Measurements from ENCODE around the gene CD93. TPM values are rescaled to one million over a fixed set of nuclear protein-coding genes. Genes with fewer than 3 reads are reported as not detected.

The CD93 gene
- total RNA-seq, 1 donor = 5.9 TPM

DNA sequence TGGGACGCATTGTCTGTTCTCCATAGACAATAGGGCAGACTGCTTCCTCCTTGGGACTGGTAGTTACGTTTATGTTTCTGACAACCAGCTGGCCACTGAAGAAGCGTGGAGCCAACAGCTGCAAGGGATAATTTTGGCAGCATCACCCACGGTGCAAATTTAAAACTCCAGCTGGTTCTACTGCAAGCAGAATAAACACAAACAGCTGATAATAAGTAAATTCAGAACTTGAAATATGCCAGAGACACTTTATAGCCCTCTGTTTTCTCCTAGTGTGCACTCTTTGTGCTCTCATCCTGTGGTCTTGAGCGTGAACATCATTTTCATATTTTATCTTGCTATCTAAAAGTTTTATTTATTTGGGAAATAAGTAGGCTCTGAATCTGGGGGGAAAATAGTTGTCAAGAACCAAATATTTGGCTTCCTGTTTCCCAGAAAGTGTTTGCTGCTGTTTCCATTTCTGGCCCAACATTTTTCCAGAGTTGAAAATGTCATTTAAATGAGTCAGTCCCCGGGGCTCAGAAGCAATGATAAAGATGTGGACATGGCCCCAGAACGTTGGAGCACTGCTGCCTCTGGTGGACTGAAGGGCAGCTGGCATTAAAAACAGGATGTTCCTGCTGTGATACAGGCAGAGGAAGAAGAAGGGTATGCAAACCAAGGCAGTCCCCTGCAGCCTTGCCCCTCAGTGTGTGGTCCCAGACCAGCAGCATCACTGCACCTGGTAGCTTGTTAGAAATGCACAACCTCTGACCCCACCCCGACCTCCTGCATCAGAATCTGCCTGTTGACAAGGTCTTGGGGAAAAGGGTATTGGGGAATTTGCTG lies 24.2 kb downstream of the CD93 start:
- DNase-seq (ENCODE audit: low read depth in 2 of 3, low spot score in 2 of 3) = peak in 1 of 3 donors; percentile 44

DNA sequence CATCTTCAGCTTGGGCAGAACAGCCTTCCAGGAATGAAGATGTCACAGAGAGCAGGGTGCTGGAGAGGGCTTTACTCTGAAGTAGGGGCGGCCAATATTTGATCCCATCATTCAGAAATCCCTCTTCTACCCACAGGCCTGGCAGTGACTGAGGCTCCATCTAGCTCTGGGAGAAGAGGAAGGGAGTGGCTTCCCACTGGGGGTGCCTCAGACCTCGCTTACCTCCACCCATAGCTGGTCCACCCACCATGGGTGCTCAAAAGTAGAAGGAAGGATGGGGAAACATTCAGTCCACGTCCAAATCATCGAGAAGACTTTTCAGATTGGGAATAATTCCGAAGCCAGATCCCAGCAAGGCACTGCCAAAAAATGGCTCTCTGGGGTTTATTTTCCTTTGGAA lies 24.9 kb downstream of the CD93 start:
- DNase-seq (ENCODE audit: low read depth in 2 of 3, low spot score in 2 of 3) = no peak

DNA sequence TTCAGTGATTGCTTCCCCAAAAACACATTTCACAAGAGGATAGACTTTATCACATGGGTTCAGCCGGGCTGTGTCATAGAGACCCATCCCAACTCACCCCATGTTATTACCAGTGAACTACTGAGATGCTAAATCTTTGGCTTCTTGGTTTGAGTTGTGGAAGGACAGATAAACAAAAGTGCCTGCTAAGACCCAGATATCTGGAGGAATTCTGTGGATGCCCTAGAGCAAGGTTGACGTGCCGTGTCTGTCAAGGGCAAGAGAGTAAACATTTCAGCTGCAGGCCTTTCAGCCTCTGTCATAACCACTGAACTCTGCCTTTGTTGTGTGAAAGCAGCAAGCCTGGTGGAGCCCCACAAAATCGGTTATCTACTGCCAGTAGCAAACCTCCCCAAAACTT lies 25.5 kb downstream of the CD93 start:
- no peak for DNase-seq (ENCODE audit: low read depth in 2 of 3, low spot score in 2 of 3)

DNA sequence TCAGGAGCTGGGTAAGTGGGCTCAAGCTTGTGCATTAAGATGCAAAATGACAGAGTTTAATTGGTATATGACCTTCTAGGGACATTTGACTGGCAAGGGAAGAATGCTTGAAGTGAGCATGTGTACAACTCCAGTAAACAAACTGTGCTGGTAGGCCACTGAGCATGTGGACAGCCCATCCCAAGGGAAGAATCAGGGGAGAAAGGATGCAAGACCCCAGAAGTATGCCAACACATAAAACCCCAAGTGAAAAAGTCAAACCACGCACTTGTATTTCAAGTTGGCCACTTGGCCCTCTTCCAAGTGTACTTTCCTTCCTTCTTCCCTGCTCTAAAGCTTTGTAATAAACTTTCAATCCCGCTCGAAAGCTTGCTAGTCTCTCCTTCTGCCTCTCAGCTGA lies 26.3 kb downstream of the CD93 start:
- DNase-seq (ENCODE audit: low read depth in 2 of 3, low spot score in 2 of 3) = peak in 1 of 3 donors; percentile 45

DNA sequence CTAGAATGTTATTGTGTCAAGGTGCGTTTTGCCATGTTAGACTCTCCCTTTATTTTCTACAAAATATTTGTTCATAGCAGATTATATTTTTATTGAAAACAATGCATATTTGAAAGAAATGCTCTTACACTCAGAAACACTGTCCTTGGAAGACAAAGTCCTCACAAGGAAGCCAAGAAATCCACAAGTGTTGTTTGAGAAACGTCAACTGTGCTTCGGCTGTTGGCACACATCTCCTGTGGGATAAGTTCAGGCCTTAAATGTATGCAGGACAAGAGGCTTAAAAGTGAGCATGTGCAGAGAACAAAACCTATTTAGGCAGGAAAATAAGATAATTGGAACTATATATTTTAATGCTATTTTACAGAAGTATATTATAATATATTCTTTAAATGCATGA lies 27.1 kb downstream of the CD93 start:
- DNase-seq (ENCODE audit: low read depth in 2 of 3, low spot score in 2 of 3) = no peak

DNA sequence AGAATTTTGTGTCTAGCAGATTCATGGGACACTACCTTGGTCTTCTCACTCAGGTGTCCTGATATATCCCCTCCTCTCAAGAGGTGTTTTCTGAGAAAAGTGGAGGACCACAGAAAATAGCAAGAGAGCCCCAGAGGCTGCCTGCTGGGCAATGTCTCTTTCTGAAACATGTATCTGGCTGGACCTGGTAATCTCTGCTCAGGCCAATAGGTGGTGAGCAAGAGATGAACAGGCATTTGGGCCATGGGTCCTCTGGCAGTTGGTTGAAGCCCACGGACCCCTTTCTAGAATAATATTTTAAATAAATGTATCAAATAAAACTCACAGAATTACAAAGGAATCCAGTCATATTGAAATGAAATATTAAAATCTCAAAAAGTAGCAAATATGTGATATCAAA lies 27.9 kb downstream of the CD93 start:
- no peak for DNase-seq (ENCODE audit: low read depth in 2 of 3, low spot score in 2 of 3)

DNA sequence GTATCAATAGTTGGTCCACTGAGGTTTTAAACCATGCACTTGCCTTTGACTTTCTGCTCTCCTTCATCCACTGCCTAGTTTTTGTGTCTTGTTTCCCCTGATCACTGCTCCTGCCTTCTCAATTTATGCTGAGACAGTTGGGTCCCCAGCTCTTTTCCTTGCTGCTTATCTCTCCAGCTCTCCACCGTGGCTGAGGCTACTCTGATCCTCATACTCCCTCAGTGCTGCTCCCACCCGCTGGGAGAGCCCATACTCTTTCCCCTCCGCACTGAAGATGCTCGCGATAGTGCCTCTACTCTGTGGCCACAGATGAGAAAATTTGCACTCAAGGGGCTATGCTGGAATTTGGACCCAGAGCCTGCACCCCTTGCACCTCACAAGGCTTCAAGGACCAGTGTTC lies 33.2 kb downstream of the CD93 start:
- no peak for DNase-seq (ENCODE audit: low read depth in 2 of 3, low spot score in 2 of 3)

DNA sequence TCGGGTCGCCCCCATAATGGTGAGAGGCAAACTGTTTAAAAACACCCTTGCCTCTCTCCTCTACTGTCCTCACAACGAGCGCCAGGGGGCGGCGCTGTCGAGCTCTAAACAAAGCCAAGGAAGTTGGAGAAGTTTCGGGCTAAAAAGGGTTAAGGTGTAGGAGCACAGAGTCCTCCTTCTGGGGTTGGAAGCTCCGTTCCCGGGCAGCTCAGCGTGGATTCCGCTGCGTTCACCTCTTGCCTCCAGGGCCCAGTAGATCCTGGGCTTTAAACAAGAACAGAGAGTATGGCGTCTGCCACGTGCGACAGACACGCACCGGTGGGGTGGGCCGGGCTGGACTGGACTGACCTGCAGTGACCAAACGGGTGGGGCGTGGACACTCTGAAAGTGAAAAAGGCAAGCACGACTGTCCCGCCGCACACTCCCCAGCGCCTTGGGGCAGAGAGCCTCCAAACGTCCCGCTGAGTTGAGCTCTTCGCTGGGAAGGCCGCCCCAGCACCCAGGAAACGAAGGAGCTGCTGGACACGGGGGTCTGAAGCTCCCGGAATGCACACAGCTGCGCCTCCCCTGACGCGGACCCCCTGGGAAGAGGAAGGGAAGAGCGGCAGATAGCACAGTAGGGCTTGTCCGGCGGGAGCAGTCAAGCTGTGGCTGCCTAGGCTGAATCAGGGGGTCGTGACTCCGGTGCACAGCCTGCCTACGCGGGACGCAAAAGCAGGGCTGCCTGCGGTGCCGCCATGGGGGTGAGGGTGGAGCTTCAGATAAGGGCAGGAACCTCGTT lies 35.1 kb downstream of the CD93 start:
- peak in 2 of 3 donors; percentile 77 to 90 for DNase-seq (ENCODE audit: low read depth in 2 of 3, low spot score in 2 of 3)

DNA sequence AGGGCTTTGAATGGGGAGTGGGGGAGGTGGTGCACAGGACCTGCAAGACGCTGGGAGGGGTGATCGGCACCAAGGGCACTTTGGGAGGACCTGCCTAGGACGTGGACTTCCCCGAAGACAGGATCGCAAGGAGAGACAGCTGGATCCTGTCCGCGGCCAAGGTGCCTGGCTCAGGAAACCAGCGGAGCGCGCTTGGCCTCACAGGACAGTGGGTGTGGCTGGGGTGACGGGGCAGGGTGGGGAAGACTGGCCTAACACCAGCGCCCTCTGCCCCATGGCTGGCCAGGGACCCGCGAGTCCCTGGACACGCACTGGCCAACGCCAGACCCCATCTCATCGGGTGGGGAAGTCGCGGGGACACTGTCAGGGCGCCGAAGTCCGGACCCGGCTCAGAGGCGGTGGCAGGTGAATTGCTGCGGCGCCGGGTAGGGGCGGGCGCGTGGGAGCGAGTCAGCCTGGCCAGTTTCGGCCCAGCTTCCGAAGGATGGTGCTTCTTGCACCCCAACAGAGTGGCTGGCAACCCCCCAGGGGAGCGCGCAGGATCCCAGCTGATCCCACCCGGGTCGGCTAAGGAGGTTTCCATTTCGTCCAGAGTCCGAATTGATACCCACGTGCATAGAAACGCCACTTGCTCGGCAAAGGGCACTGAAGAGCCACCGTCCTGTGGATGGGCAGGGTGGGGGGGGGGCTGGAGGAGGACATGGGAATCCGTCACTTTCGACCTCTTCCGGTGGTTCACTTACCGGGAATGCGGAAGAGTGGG lies 35.9 kb downstream of the CD93 start:
- DNase-seq (ENCODE audit: low read depth in 2 of 3, low spot score in 2 of 3) = peak in 1 of 3 donors; percentile 26

DNA sequence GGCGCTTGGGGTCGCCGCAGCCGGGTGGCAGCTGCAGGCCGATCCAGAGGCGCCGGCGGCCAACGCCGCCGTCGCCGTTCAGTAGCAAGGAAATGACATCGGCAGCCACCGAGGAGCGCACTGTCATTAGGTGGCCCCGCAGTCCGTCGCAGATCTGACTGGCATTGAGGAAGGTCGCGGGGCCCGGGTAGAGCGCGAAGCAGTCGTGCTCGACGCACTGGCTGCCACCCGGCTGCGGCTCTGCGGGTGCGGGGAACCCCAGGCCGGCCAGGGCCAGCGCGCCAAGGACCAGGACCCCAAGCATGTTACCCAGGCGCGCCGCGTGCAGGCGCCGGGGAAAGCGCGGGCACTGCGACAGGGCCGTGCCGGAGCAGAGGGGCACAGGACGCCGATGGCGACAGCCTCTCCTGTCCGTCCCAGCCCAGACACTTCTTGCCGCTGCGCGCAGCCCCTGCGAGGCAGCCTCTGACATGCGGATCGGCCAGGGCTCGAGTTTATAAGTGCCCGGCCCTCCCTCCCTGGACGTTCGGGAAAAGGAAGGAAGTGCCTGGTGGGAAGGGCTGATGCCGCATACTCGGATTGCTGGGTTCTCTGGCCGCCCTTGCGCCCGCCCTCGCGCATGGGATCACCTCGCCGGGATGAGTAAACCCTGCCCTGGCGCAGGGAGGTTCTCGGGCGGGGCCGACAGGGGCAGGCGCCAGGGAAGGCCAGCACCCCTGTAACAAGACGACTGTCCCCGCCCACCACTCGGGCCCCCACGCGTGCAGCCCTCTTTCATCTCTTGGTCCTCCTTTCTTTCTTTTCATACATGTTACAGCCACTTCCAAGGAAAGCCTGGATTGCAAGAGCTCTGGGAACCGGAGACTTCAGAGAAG lies 36.7 kb downstream of the CD93 start, which contains the start of gene THBD:
Gene THBD (minus strand): TSS at position 472 of the 875 bp plus-strand sequence. CDS start 168 bp downstream, at position 304.
- peak in 2 of 3 donors; percentile 49 to 51 for DNase-seq (ENCODE audit: low read depth in 2 of 3, low spot score in 2 of 3)

DNA sequence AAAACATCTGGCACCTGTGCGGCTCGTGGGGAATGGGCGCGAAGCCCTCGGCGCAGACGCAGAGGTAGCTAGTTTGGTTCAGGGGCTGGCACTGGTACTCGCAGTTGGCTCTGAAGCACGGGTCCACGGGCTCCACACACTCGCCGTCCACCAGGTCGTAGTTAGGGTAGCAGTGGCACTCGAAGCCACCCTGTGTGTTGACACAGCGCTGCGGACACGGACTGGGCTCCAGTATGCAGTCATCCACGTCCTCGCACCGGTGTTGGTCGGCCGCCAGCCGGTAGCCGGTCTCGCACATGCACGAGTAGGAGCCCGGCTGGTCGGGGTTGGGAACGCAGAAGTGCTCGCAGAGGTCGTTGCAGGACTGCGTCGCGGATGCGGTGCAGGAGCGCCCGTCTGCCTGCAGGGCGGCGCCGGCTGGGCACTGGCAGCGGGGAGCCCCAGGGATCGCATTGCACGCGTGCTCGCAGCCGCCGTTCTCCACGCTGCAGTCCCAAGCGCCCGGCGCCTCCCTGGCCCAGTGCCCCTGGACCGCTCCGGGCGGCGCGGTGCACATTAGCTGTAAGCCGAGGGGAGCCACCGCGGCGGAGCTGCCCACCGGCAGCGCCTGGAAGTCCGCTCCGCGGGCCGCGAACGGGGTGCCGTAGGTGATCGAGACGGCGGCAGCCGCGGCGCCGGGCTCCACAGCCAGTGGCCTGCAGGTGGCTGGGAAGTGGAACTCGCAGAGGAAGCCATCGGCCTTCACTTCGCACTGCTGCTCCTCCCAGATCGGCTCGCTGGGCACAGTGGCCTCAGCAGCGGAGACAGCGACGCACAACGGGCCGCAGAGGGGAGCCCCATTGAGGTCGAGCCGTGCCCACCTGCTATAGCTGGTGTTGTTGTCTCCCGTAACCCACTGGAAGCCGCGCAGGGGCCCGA lies 37.6 kb downstream of the CD93 start:
- peak in 2 of 3 donors; percentile 64 to 69 for DNase-seq (ENCODE audit: low read depth in 2 of 3, low spot score in 2 of 3)

DNA sequence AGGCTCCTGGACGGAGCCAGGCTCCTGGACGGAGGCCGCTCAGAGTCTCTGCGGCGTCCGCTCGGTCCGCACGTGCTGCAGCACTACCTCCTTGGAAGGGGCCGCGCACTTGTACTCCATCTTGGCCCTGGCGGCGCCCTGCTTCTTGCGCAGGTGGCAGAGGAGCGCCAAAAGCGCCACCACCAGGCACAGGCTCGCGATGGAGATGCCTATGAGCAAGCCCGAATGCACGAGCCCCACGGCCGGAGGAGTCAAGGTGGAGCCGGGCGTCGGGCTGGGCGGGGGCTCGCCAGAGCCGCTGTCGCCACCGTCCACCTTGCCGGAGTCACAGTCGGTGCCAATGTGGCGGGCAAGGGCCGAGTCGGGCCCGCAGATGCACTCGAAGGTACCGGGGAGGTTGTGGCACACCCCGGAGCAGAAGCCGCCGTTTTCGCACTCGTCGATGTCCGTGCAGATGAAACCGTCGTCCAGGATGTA lies 38.3 kb downstream of the CD93 start:
- DNase-seq (ENCODE audit: low read depth in 2 of 3, low spot score in 2 of 3) = peak in 1 of 3 donors; percentile 55

DNA sequence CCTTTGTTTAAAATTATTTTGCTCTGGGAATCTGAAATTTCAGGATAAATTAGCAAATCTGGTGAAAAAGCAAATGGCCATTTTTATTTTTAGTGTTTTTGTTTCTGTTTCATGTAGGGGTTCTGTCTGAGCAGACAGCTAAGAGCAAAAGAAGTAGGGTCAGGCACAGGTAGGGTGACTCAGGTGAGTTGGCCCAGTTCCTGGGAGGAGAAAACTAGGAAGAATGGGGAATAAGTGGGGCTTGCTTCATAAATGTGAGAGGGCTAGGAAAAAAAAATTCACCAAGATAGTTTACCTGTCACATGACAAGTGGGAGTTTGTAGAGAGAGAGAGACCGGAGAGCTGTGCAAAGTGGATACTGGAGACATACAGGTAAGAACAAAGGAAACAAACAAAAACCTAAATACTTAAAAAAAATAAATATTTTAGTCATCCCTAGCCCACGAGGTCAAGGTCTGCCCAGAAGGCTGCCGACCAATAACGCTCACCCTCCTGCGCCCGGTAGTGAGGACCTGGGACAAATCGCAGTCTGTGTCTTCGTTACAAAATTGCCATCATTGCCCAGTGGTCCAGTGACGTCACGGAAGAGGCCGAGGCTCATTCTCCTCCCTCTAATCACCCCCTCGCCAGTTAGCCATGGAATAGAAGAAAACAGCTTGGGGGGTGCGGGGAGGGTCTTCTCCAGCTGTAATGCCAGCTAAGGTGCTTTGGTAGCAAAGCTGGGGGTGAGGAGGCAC lies 39.0 kb downstream of the CD93 start:
- no peak for DNase-seq (ENCODE audit: low read depth in 2 of 3, low spot score in 2 of 3)

DNA sequence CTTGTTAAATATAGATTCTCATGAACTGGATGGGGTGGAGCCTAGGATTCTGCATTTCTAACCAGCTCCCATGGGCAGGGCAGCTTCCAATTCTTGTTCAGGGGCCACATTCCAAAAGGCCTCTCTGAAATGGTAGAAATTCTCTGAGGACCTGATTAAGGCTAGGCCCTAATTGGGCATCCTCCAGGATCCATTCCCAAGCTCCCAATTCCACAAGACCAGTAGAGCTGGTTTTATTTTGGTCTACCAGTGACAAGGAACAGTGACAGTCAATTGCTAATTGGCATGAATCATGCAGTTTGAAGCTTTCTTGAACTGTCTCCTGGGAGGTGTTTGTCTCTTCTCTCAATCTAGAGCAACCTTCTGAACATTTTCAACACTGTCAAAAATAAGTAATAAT lies 39.7 kb downstream of the CD93 start:
- no peak for DNase-seq (ENCODE audit: low read depth in 2 of 3, low spot score in 2 of 3)

DNA sequence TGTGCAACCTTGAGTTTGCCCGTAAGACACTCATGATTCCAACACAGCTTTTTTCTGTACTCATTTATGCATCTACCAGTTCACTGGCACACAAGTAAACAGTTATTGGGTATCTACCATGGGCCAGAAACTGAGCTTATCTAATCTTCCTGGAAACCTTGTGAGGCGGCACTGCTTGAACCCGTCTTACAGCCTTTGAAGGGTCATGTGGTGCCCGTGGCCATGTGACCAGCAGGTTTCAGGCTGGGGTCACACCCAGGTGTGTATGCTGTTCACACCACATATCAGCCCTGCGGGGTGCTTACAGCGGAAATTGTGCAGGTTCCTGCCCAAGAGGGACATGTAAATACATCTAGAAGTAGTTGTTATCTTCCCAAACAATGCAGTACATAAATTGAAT lies 42.7 kb downstream of the CD93 start:
- no peak for DNase-seq (ENCODE audit: low read depth in 2 of 3, low spot score in 2 of 3)

DNA sequence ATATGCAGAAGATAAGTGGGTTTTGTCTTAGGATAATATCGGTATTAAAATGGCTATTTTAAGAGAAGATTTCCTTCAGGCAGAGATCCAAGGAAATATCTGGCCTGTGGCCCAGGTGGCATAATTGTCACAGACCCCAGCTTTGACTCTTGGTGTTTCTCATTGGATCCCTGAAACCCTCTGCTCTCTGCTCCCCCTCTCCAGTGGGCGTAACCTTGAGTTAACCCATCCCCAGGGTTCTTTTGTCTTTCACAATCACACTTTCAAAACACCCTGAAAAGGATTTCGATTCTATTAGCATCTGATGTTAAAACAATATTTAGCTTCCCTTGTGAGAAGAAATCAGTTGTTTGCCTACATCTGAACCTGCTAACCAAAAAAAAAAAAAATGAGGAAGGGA lies 43.9 kb downstream of the CD93 start:
- no peak for DNase-seq (ENCODE audit: low read depth in 2 of 3, low spot score in 2 of 3)

DNA sequence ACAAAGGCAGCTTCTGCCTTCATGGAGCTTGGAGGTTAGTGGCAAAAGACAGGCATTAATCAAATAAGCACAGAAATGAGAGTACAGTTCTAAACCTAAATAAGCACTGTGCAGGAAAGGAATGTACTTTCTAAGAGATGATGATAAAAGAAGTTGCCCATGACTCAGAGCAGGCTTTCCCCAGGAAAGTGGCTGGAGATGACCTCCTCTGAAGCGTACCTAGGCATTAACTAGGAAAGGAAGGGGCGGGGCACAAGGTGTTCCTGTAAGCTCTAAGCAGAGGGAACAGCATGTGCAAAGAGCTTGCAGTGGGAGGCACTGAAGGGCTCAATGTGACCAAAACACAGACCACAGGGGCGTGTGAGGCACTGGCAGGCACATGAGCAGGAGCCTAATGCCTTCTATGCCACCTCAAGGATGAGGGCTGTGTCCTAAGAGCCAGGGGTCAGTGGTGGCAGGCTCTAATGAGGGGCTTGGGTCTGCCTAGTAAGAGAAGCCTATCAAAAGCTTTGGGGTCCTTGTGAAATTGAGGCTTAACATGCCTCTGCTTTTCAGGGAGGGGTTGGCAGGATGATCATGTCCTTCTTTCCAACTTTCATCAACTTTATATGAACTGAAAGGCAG lies 46.1 kb downstream of the CD93 start:
- no peak for DNase-seq (ENCODE audit: low read depth in 2 of 3, low spot score in 2 of 3)

Data from hematopoietic multipotent progenitor cell (in vitro differentiated cells).